Measurements from ENCODE around the gene AMY1C.
"Not testable (repeated sequence)": the region's sequence is repeated elsewhere in the genome, so short reads cannot be mapped to it uniquely, and the experiment has no call there.

AMY1C gene

GRCh38 chr1:103744449-103744848, 5.2 kb upstream of the AMY1C start:
- H2BK5ac ChIP-seq (ENCODE audit: low read depth, low read length, poor library complexity); H3K4me2 ChIP-seq (ENCODE audit: low read length); H3K4me1 ChIP-seq (ENCODE audit: control insufficient read depth in 1 of 2, insufficient read depth in 2 of 2, low read length in 2 of 2); H3K27ac ChIP-seq (ENCODE audit: low read depth, low read length); H3K4me3 ChIP-seq (ENCODE audit: low read depth, low read length); H3K9me3 ChIP-seq (ENCODE audit: insufficient read depth, low read depth, low read length); H3K23ac ChIP-seq (ENCODE audit: low read length); H3K14ac ChIP-seq (ENCODE audit: low read length); DNase-seq; H4K8ac ChIP-seq (ENCODE audit: low read depth, low read length); H2AK5ac ChIP-seq (ENCODE audit: low read length); H2AFZ ChIP-seq (ENCODE audit: insufficient read depth, low read length, poor library complexity); H2BK120ac ChIP-seq (ENCODE audit: insufficient read depth, low read length, poor library complexity); H3K4ac ChIP-seq (ENCODE audit: low read depth, low read length); H3K9ac ChIP-seq (ENCODE audit: low read length); H3K18ac ChIP-seq (ENCODE audit: low read length); H3K36me3 ChIP-seq (ENCODE audit: control insufficient read depth in 1 of 2, insufficient read depth in 2 of 2, low read length in 2 of 2); H3K79me1 ChIP-seq (ENCODE audit: low read length); H4K12ac ChIP-seq (ENCODE audit: low read depth, low read length); H3K27me3 ChIP-seq (ENCODE audit: insufficient read depth, low read length); H4K91ac ChIP-seq (ENCODE audit: low read depth, low read length); H3K79me2 ChIP-seq (ENCODE audit: control insufficient read depth, insufficient read depth, low read length, poor library complexity); H2BK12ac ChIP-seq (ENCODE audit: low read length): not testable (repeated sequence)
- WGBS (ENCODE audit: extremely low coverage, insufficient coverage, insufficient read length), result no CpG with 5 or more reads among the region's 4 CpGs

GRCh38 chr1:103745040-103745439, 4.7 kb upstream of the AMY1C start:
- H3K9ac ChIP-seq (ENCODE audit: low read length); H3K4me1 ChIP-seq (ENCODE audit: control insufficient read depth in 1 of 2, insufficient read depth in 2 of 2, low read length in 2 of 2); H3K18ac ChIP-seq (ENCODE audit: low read length); H2BK5ac ChIP-seq (ENCODE audit: low read depth, low read length, poor library complexity); H3K27me3 ChIP-seq (ENCODE audit: insufficient read depth, low read length); H2BK12ac ChIP-seq (ENCODE audit: low read length); H4K8ac ChIP-seq (ENCODE audit: low read depth, low read length); H4K12ac ChIP-seq (ENCODE audit: low read depth, low read length); H3K14ac ChIP-seq (ENCODE audit: low read length); H2AFZ ChIP-seq (ENCODE audit: insufficient read depth, low read length, poor library complexity); H3K79me2 ChIP-seq (ENCODE audit: control insufficient read depth, insufficient read depth, low read length, poor library complexity); H3K23ac ChIP-seq (ENCODE audit: low read length); H2BK120ac ChIP-seq (ENCODE audit: insufficient read depth, low read length, poor library complexity); H3K9me3 ChIP-seq (ENCODE audit: insufficient read depth, low read depth, low read length); DNase-seq; H3K4ac ChIP-seq (ENCODE audit: low read depth, low read length); H2AK5ac ChIP-seq (ENCODE audit: low read length); H3K4me2 ChIP-seq (ENCODE audit: low read length); H3K27ac ChIP-seq (ENCODE audit: low read depth, low read length); H3K4me3 ChIP-seq (ENCODE audit: low read depth, low read length); H3K36me3 ChIP-seq (ENCODE audit: control insufficient read depth in 1 of 2, insufficient read depth in 2 of 2, low read length in 2 of 2); H4K91ac ChIP-seq (ENCODE audit: low read depth, low read length); H3K79me1 ChIP-seq (ENCODE audit: low read length): not testable (repeated sequence)
- no CpG with 5 or more reads among the region's 4 CpGs for WGBS (ENCODE audit: extremely low coverage, insufficient coverage, insufficient read length)

- H3K79me2 ChIP-seq (ENCODE audit: control insufficient read depth, insufficient read depth, low read length, poor library complexity); DNase-seq; H2BK120ac ChIP-seq (ENCODE audit: insufficient read depth, low read length, poor library complexity); H3K23ac ChIP-seq (ENCODE audit: low read length); H4K8ac ChIP-seq (ENCODE audit: low read depth, low read length); H3K79me1 ChIP-seq (ENCODE audit: low read length); H3K4me1 ChIP-seq (ENCODE audit: control insufficient read depth in 1 of 2, insufficient read depth in 2 of 2, low read length in 2 of 2); H2AFZ ChIP-seq (ENCODE audit: insufficient read depth, low read length, poor library complexity); H4K12ac ChIP-seq (ENCODE audit: low read depth, low read length); H3K9ac ChIP-seq (ENCODE audit: low read length); H2AK5ac ChIP-seq (ENCODE audit: low read length); H2BK12ac ChIP-seq (ENCODE audit: low read length); H3K18ac ChIP-seq (ENCODE audit: low read length); H3K36me3 ChIP-seq (ENCODE audit: control insufficient read depth in 1 of 2, insufficient read depth in 2 of 2, low read length in 2 of 2); H3K4me3 ChIP-seq (ENCODE audit: low read depth, low read length); H3K9me3 ChIP-seq (ENCODE audit: insufficient read depth, low read depth, low read length); H3K27ac ChIP-seq (ENCODE audit: low read depth, low read length); H4K91ac ChIP-seq (ENCODE audit: low read depth, low read length); H3K4me2 ChIP-seq (ENCODE audit: low read length); H3K14ac ChIP-seq (ENCODE audit: low read length); H3K27me3 ChIP-seq (ENCODE audit: insufficient read depth, low read length); H2BK5ac ChIP-seq (ENCODE audit: low read depth, low read length, poor library complexity); H3K4ac ChIP-seq (ENCODE audit: low read depth, low read length): not testable (repeated sequence)
- no CpG with 5 or more reads among the region's 6 CpGs for WGBS (ENCODE audit: extremely low coverage, insufficient coverage, insufficient read length)
These were observed 1.4 kb upstream of the AMY1C start for GRCh38 chr1:103748273-103748672.

GRCh38 chr1:103761896-103762295, 12.2 kb downstream of the AMY1C start:
- no peak overlapping the region for H2BK12ac ChIP-seq (ENCODE audit: low read length)
- no peak overlapping the region for H3K18ac ChIP-seq (ENCODE audit: low read length)
- H4K8ac ChIP-seq (ENCODE audit: low read depth, low read length), result no peak overlapping the region
- no peak overlapping the region for H3K4me3 ChIP-seq (ENCODE audit: low read depth, low read length)
- no peaks in the 10 kb centered on the region for H3K9me3 ChIP-seq (ENCODE audit: insufficient read depth, low read depth, low read length)
- no peak overlapping the region for H2AK5ac ChIP-seq (ENCODE audit: low read length)
- no peak for DNase-seq
- no peak overlapping the region for H3K4me2 ChIP-seq (ENCODE audit: low read length)
- no peak overlapping the region for H3K9ac ChIP-seq (ENCODE audit: low read length)
- H2BK5ac ChIP-seq (ENCODE audit: low read depth, low read length, poor library complexity), result no peak overlapping the region
- H3K4ac ChIP-seq (ENCODE audit: low read depth, low read length), result no peak overlapping the region
- no peak overlapping the region for H2BK120ac ChIP-seq (ENCODE audit: insufficient read depth, low read length, poor library complexity)
- no peaks in the 10 kb centered on the region for H3K36me3 ChIP-seq (ENCODE audit: control insufficient read depth in 1 of 2, insufficient read depth in 2 of 2, low read length in 2 of 2)
- no peaks in the 10 kb centered on the region for H3K4me1 ChIP-seq (ENCODE audit: control insufficient read depth in 1 of 2, insufficient read depth in 2 of 2, low read length in 2 of 2)
- H4K12ac ChIP-seq (ENCODE audit: low read depth, low read length), result no peak overlapping the region
- H4K91ac ChIP-seq (ENCODE audit: low read depth, low read length), result no peak overlapping the region
- no peaks in the 10 kb centered on the region for H3K79me2 ChIP-seq (ENCODE audit: control insufficient read depth, insufficient read depth, low read length, poor library complexity)
- H3K27me3 ChIP-seq (ENCODE audit: insufficient read depth, low read length), result no peaks in the 10 kb centered on the region
- H2AFZ ChIP-seq (ENCODE audit: insufficient read depth, low read length, poor library complexity), result no peak overlapping the region
- H3K79me1 ChIP-seq (ENCODE audit: low read length), result no peaks in the 10 kb centered on the region
- no peak overlapping the region for H3K23ac ChIP-seq (ENCODE audit: low read length)
- H3K14ac ChIP-seq (ENCODE audit: low read length), result no peak overlapping the region
- no peak overlapping the region for H3K27ac ChIP-seq (ENCODE audit: low read depth, low read length)

GRCh38 chr1:103779932-103780331, 30.2 kb downstream of the AMY1C start:
- no peak overlapping the region for H3K4me2 ChIP-seq (ENCODE audit: low read length)
- no peaks in the 10 kb centered on the region for H3K79me1 ChIP-seq (ENCODE audit: low read length)
- H3K18ac ChIP-seq (ENCODE audit: low read length), result no peak overlapping the region
- H3K23ac ChIP-seq (ENCODE audit: low read length), result no peak overlapping the region
- H2AFZ ChIP-seq (ENCODE audit: insufficient read depth, low read length, poor library complexity), result no peak overlapping the region
- H3K27me3 ChIP-seq (ENCODE audit: insufficient read depth, low read length), result no peaks in the 10 kb centered on the region
- H2AK5ac ChIP-seq (ENCODE audit: low read length), result no peak overlapping the region
- no peak overlapping the region for H3K14ac ChIP-seq (ENCODE audit: low read length)
- H4K91ac ChIP-seq (ENCODE audit: low read depth, low read length), result no peak overlapping the region
- no peaks in the 10 kb centered on the region for H3K4me1 ChIP-seq (ENCODE audit: control insufficient read depth in 1 of 2, insufficient read depth in 2 of 2, low read length in 2 of 2)
- no peak for DNase-seq
- no peak overlapping the region for H3K4me3 ChIP-seq (ENCODE audit: low read depth, low read length)
- no peaks in the 10 kb centered on the region for H3K36me3 ChIP-seq (ENCODE audit: control insufficient read depth in 1 of 2, insufficient read depth in 2 of 2, low read length in 2 of 2)
- H3K27ac ChIP-seq (ENCODE audit: low read depth, low read length), result no peak overlapping the region
- H3K4ac ChIP-seq (ENCODE audit: low read depth, low read length), result no peak overlapping the region
- H3K79me2 ChIP-seq (ENCODE audit: control insufficient read depth, insufficient read depth, low read length, poor library complexity), result no peaks in the 10 kb centered on the region
- no peaks in the 10 kb centered on the region for H3K9me3 ChIP-seq (ENCODE audit: insufficient read depth, low read depth, low read length)
- no peak overlapping the region for H2BK120ac ChIP-seq (ENCODE audit: insufficient read depth, low read length, poor library complexity)
- H2BK12ac ChIP-seq (ENCODE audit: low read length), result no peak overlapping the region
- no peak overlapping the region for H3K9ac ChIP-seq (ENCODE audit: low read length)
- H4K12ac ChIP-seq (ENCODE audit: low read depth, low read length), result no peak overlapping the region
- H2BK5ac ChIP-seq (ENCODE audit: low read depth, low read length, poor library complexity), result no peak overlapping the region
- no peak overlapping the region for H4K8ac ChIP-seq (ENCODE audit: low read depth, low read length)

Measured in trophoblast cell (in vitro differentiated cells and primary cell).